Lung (tissue), 12 donors: ENCODE data around the gene CDK14. TPM values are rescaled to one million over a fixed set of nuclear protein-coding genes. Genes with fewer than 3 reads are reported as not detected.
A peak's percentile ranks its signal among the peaks of the same experiment; 100 is the strongest.

Source experiments
- ATAC-seq: fragments of 200-7000 bp; cut with Tn5 transposase; one replicate; pipeline ENCODE4 v1.9.1; 2020; ENCODE audit warnings: moderate number of reproducible peaks; ENCODE audit not compliant: insufficient read depth, low FRiP score
- DNase-seq, 3 donors: peaks; one replicate each; pipeline ENCODE4 v3.0.0-alpha.2; 2013 to 2017
- H3K27ac ChIP-seq, 2 donors: one replicate each; pipeline ENCODE4 v1.5.1; 2013; ENCODE audit warnings: mild to moderate bottlenecking in 2 of 2, moderate library complexity in 2 of 2, control low read depth in 1 of 2, inconsistent platforms in 1 of 2, low read depth in 1 of 2, low read length in 1 of 2
- H3K27me3 ChIP-seq, 3 donors: one replicate each; pipeline ENCODE4 v1.5.1; 2013; ENCODE audit warnings: low read length in 2 of 3; ENCODE audit not compliant: control insufficient read depth in 3 of 3, insufficient read depth in 3 of 3
- H3K36me3 ChIP-seq, 4 donors: one replicate each; pipeline ENCODE4 v1.5.1; 2013; ENCODE audit warnings: low read length in 4 of 4, mild to moderate bottlenecking in 1 of 4, moderate library complexity in 1 of 4; ENCODE audit not compliant: control insufficient read depth in 4 of 4, insufficient read depth in 4 of 4
- H3K4me1 ChIP-seq, 5 donors: one replicate each; pipeline ENCODE4 v1.5.1; 2013; ENCODE audit warnings: low read length in 5 of 5, mild to moderate bottlenecking in 2 of 5, moderate library complexity in 1 of 5; ENCODE audit not compliant: control insufficient read depth in 5 of 5, insufficient read depth in 5 of 5
- H3K4me3 ChIP-seq: one replicate; pipeline ENCODE4 v1.5.1; 2013; ENCODE audit warnings: mild to moderate bottlenecking, control low read depth, moderate library complexity
- H3K9ac ChIP-seq, 2 donors: one replicate each; pipeline ENCODE4 v1.5.1; 2013; ENCODE audit warnings: low read length in 2 of 2, control low read depth in 1 of 2; ENCODE audit not compliant: insufficient read depth in 1 of 2
- H3K9me3 ChIP-seq, 4 donors: one replicate each; pipeline ENCODE4 v1.5.1; 2013; ENCODE audit warnings: low read length in 3 of 4, mild to moderate bottlenecking in 1 of 4, moderate library complexity in 1 of 4; ENCODE audit not compliant: control insufficient read depth in 4 of 4, insufficient read depth in 3 of 4
- CTCF ChIP-seq: IDR thresholded peaks from 2 replicates; pipeline ENCODE4 v1.5.1; 2012; ENCODE audit warnings: mild to moderate bottlenecking; ENCODE audit errors: control extremely low read depth, extremely low read depth
- WGBS, 2 donors: extraction: QIAGEN DNeasy Blood & Tissue Kit; methylation state at CpG; one replicate each; pipeline ENCODE4 v1.1.7; 2013; 5-methylcytosine and 5-hydroxymethylcytosine counted together
- polyA plus RNA-seq, 2 donors: library from polyadenylated mRNA; stranded (reverse); fragments of 200-250 nt; gene quantifications; one replicate each; pipeline ENCODE4 v1.2.1, GENCODE V29; 2013
- total RNA-seq, 2 donors: library from RNA; depleted of rRNA in 1 of 2; stranded (reverse); fragments of >200 nt in 1 of 2; gene quantifications; one replicate each; pipeline ENCODE4 v1.2.1, GENCODE V29; 2014 to 2021
- donor health status: control.
- donor health status: control.
- donor health status: Bipolar disorder and iron deficiency.
- donor health status: healthy.
- donor health status: DM: yes; HTN: yes; CAD: no.

CDK14 gene
- total and polyA plus RNA-seq, 4 donors: 4.3 to 117 (median 18.9) TPM

- H3K9ac ChIP-seq: no peak overlapping the region
- H3K4me1 ChIP-seq: peaks cover 0 to 17% (median 10%) of the 10 kb centered on the region in 5 donors
- no peak overlapping the region for H3K27ac ChIP-seq
- no peaks in the 10 kb centered on the region for H3K9me3 ChIP-seq
- DNase-seq (peak; percentile 17 to 70 (median 61)), ATAC-seq (no peak)
- H3K27me3 ChIP-seq: no peaks in the 10 kb centered on the region
- H3K4me3 ChIP-seq: no peak overlapping the region
- WGBS, 2 donors: 83 to 91% methylated on average over 2 of the region's 2 CpGs
- TF ChIP-seq CTCF: no peak
- peaks cover 0 to 5% (median under 1%) of the 10 kb centered on the region in 4 donors for H3K36me3 ChIP-seq
Observed at GRCh38 chr7:90958647-90959046, 362.5 kb downstream of the CDK14 start.

GRCh38 chr7:90961037-90961725 is 365.1 kb downstream of the CDK14 start:
- Histone ChIP-seq H3K27me3 (no peaks in the 10 kb centered on the region), H3K9ac (no peak overlapping the region), H3K36me3 (no peaks in the 10 kb centered on the region), H3K9me3 (no peaks in the 10 kb centered on the region), H3K4me3 (no peak overlapping the region), H3K27ac (no peak overlapping the region), H3K4me1 (peaks cover 0 to 17% (median 10%) of the 10 kb centered on the region in 5 donors)
- DNase-seq (no peak), ATAC-seq (no peak)
- TF ChIP-seq CTCF: no peak
- 78% methylated on average over 1 of the region's 1 CpG for WGBS, 2 donors

GRCh38 chr7:90965211-90965610 is 369.1 kb downstream of the CDK14 start:
- no peak overlapping the region for H3K9ac ChIP-seq
- no peak for TF ChIP-seq CTCF
- 80 to 91% methylated on average over 2 of the region's 2 CpGs for WGBS, 2 donors
- no peak overlapping the region for H3K27ac ChIP-seq
- no peaks in the 10 kb centered on the region for H3K9me3 ChIP-seq
- H3K27me3 ChIP-seq: no peaks in the 10 kb centered on the region
- DNase-seq (no peak), ATAC-seq (no peak)
- no peaks in the 10 kb centered on the region for H3K4me1 ChIP-seq
- H3K36me3 ChIP-seq: no peaks in the 10 kb centered on the region
- H3K4me3 ChIP-seq: no peak overlapping the region

GRCh38 chr7:90966346-90966745 is 370.2 kb downstream of the CDK14 start:
- Histone ChIP-seq H3K36me3 (no peaks in the 10 kb centered on the region), H3K9me3 (no peaks in the 10 kb centered on the region), H3K4me1 (no peaks in the 10 kb centered on the region), H3K9ac (no peak overlapping the region), H3K27me3 (no peaks in the 10 kb centered on the region), H3K4me3 (no peak overlapping the region), H3K27ac (no peak overlapping the region)
- DNase-seq (no peak), ATAC-seq (no peak)
- no peak for TF ChIP-seq CTCF
- 61 to 80% methylated on average over 1 of the region's 1 CpG for WGBS, 2 donors
